ENCODE measurements around the gene UBE2D4.

Gene UBE2D4

DNA sequence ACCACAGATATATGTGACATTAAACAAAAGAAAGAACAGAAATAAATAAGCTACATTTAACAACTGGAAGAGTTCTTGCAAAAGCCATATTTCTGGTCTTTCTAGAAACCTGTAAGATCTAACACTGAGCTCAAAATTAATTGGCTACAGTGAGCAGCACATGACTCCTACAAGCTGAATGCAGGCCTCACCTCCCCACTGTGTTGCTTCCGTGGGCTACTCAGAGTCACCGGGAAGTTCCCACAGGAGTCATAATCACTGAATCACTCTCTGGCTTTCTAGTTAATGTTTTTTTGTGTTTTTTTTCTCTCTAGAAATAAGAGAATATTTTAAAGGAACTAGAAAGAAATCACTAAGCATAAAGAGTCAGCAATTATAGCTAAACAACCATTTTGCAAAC lies 46.8 kb upstream of the UBE2D4 start:
- CTCF ChIA-PET = interaction anchor here (0.6 kb wide), 3 partner anchors 12 to 149 kb away, joined by 3 read pairs; no protein-coding TSS in a partner anchor
- POLR2A ChIA-PET = interaction anchor here (0.5 to 1.6 kb wide), 2 partner anchors 11 to 15 kb away, joined by 3 to 7 read pairs; partner anchors contain the start of gene MRPS24

DNA sequence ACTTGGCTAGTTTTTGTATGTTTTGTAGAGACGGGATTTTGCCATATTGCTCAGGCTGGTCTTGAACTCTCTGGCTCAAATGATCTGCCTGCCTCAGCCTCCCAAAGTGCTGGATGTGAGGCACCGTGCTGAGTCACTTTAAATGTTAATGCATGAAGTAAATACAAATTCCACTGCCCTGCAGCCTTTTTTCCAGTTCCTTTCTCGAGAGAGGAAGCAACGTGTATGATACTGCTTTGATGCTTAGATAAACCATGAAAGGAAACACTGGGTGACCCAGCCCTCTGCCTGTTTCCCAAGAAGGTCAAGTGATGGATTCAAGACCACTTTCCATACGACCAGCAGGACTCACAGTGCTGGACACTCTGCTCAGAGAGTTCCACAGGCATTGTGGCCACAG lies 45.6 kb upstream of the UBE2D4 start:
- no peak for TF ChIP-seq NFRKB (IDR thresholded peaks at IDR 0.05)
- TF ChIP-seq FOXM1 (IDR thresholded peaks at IDR 0.05; ENCODE audit: borderline replicate concordance) = no peak
- no peak for TF ChIP-seq HDGF (IDR thresholded peaks at IDR 0.05; ENCODE audit: borderline replicate concordance)
- TF ChIP-seq ELF4 (IDR thresholded peaks at IDR 0.05) = no peak
- no peak for TF ChIP-seq SP1 (IDR thresholded peaks at IDR 0.05)
- TF ChIP-seq, protein P1, sequence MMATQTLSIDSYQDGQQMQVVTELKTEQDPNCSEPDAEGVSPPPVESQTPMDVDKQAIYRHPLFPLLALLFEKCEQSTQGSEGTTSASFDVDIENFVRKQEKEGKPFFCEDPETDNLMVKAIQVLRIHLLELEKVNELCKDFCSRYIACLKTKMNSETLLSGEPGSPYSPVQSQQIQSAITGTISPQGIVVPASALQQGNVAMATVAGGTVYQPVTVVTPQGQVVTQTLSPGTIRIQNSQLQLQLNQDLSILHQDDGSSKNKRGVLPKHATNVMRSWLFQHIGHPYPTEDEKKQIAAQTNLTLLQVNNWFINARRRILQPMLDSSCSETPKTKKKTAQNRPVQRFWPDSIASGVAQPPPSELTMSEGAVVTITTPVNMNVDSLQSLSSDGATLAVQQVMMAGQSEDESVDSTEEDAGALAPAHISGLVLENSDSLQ (IDR thresholded peaks at IDR 0.05) = no peak
- no peak for TF ChIP-seq CTBP1 (IDR thresholded peaks at IDR 0.05; ENCODE audit: borderline replicate concordance)
- TF ChIP-seq FOXK2 (IDR thresholded peaks at IDR 0.05) = no peak
- TF ChIP-seq ZNF384 (IDR thresholded peaks at IDR 0.05) = no peak
- TF ChIP-seq L3MBTL2 (conservative IDR thresholded peaks at IDR 0.05) = no peak
- TF ChIP-seq LEF1 (IDR thresholded peaks at IDR 0.05; ENCODE audit: borderline replicate concordance) = no peak
- TF ChIP-seq BHLHE40 (IDR thresholded peaks at IDR 0.05; ENCODE audit: borderline replicate concordance) = no peak
- TF ChIP-seq TARDBP (IDR thresholded peaks at IDR 0.05) = no peak
- TF ChIP-seq SUZ12 (IDR thresholded peaks at IDR 0.05) = no peak
- TF ChIP-seq FOXA1 (IDR thresholded peaks at IDR 0.05) = no peak
- TF ChIP-seq ARNT (IDR thresholded peaks at IDR 0.05) = no peak
- ChIA-PET CTCF (no interaction called here), POLR2A (interaction anchor here (1.6 kb wide), 1 partner anchor 12 kb away, joined by 7 read pairs; the partner anchor contains the start of gene MRPS24)
- no peak for DNase-seq (ENCODE audit: extremely low spot score)

More for the DNA sequence above, 46.8 kb upstream of the UBE2D4 start:
- TF ChIP-seq BHLHE40 (IDR thresholded peaks at IDR 0.05; ENCODE audit: borderline replicate concordance) (no peak), FOXM1 (IDR thresholded peaks at IDR 0.05; ENCODE audit: borderline replicate concordance) (no peak), HDGF (IDR thresholded peaks at IDR 0.05; ENCODE audit: borderline replicate concordance) (no peak), LEF1 (IDR thresholded peaks at IDR 0.05; ENCODE audit: borderline replicate concordance) (no peak), SUZ12 (IDR thresholded peaks at IDR 0.05) (no peak)
- no peak for DNase-seq (ENCODE audit: extremely low spot score)

DNA sequence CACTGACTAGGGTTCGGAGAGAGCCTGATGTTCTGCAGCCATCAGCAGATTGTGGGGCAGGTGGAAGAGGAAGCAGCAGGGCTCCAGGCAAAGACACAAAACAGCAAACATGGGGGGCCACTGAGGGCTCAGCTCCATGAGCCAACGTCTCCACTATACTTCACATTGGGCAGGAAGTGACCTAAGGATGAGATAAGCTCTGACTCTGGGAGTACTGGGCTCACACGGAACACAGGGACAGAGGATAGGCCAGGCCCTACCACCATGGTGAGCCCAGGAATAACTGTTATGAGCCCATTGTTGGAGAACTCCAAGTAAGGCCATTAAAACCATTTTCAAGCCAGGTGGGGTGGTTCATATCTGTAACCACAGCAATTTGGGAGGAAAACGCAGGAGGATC lies 42.0 kb upstream of the UBE2D4 start:
- no peak for DNase-seq (ENCODE audit: extremely low spot score)
- POLR2A ChIA-PET = interaction anchor here (0.8 to 2.2 kb wide), 2 partner anchors 15 to 42 kb away, joined by 4 to 10 read pairs; partner anchors contain the start of genes MRPS24 and UBE2D4
- CTCF ChIA-PET = no interaction called here
- TF ChIP-seq NFRKB (IDR thresholded peaks at IDR 0.05) (no peak), ZNF384 (IDR thresholded peaks at IDR 0.05) (no peak), FOXM1 (IDR thresholded peaks at IDR 0.05; ENCODE audit: borderline replicate concordance) (no peak), SP1 (IDR thresholded peaks at IDR 0.05) (no peak), CTBP1 (IDR thresholded peaks at IDR 0.05; ENCODE audit: borderline replicate concordance) (no peak), ARNT (IDR thresholded peaks at IDR 0.05) (no peak), TARDBP (IDR thresholded peaks at IDR 0.05) (no peak), FOXK2 (IDR thresholded peaks at IDR 0.05) (no peak), ELF4 (IDR thresholded peaks at IDR 0.05) (no peak)

DNA sequence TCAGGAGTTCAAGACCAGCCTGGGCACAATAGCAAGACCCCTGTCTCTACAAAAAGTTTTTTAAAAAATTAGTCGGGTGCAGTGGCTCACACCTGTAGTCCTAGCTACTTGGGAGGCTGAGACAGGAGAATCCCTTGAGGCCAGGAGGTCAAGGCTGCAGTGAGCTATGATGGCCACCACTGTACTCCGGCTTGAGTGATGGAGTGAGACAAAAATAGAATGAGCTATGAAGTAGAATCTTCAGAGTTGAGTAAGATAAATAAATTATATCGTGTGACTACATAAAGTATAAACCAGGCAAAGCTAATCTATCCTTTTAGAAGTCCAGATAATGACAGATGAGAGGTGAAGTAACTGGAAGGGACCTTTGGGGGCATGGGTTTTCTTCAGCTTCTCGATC lies 41.6 kb upstream of the UBE2D4 start:
- POLR2A ChIA-PET = interaction anchor here (0.8 to 2.2 kb wide), 3 partner anchors 10 to 42 kb away, joined by 3 to 10 read pairs (median 4); partner anchors contain the start of genes MRPS24 and UBE2D4
- CTCF ChIA-PET = no interaction called here
- TF ChIP-seq FOXK2 (IDR thresholded peaks at IDR 0.05) (no peak), LEF1 (IDR thresholded peaks at IDR 0.05; ENCODE audit: borderline replicate concordance) (no peak), ZNF384 (IDR thresholded peaks at IDR 0.05) (no peak), HDGF (IDR thresholded peaks at IDR 0.05; ENCODE audit: borderline replicate concordance) (no peak), CTBP1 (IDR thresholded peaks at IDR 0.05; ENCODE audit: borderline replicate concordance) (no peak), SP1 (IDR thresholded peaks at IDR 0.05) (no peak), L3MBTL2 (conservative IDR thresholded peaks at IDR 0.05) (no peak)
- TF ChIP-seq, protein P1 (IDR thresholded peaks at IDR 0.05) = no peak
- no peak for DNase-seq (ENCODE audit: extremely low spot score)

DNA sequence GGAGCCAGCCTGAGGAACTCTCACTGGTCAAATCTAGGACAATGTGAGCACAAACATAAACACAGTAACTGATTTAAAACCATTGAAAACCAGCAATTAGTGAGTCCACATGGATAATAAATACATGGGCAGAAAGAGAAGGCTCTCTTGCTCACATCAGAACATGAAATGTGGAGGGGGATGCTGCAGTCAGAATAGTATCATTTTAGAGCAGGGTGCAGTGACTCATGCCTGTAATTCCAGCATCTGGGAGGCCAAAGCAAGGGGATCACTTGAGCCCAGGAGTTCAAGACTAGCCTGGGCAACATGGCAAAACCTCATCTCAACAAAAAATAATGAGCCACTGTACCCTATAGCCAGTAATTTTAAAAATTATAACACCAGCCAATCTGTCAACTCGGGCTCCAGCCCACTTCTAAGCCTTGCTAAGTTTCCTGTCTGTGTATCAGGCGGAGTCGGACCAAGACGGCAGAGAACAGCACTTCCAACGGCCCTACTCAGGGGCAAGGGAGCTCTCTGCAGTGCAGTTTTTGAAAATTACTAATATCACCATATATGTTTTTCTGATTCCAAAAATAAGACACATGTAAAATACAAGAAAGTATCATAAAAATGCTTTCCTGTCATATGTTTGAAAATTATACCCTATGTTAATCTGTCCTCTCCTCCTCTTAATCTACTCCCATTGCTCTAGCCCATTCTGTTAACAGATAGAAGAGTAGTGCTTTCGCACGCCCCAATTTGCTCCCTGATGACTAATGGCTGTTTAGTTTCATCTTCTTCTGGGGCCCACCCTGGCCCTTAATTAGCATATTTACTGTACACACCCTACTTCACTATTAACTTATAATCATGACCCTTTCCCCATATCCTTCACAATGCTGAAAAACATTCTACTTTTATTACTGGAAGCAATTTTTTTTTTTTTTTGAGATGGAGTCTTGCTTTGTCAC lies 37.0 kb upstream of the UBE2D4 start:
- TF ChIP-seq FOXA1 (IDR thresholded peaks at IDR 0.05) = no peak
- no peak for TF ChIP-seq FOXK2 (IDR thresholded peaks at IDR 0.05)
- TF ChIP-seq SP1 (IDR thresholded peaks at IDR 0.05) = no peak
- TF ChIP-seq LEF1 (IDR thresholded peaks at IDR 0.05; ENCODE audit: borderline replicate concordance) = no peak
- no peak for TF ChIP-seq NFRKB (IDR thresholded peaks at IDR 0.05)
- TF ChIP-seq ELF4 (IDR thresholded peaks at IDR 0.05) = no peak
- POLR2A ChIA-PET = no interaction called here
- CTCF ChIA-PET = no interaction called here

DNA sequence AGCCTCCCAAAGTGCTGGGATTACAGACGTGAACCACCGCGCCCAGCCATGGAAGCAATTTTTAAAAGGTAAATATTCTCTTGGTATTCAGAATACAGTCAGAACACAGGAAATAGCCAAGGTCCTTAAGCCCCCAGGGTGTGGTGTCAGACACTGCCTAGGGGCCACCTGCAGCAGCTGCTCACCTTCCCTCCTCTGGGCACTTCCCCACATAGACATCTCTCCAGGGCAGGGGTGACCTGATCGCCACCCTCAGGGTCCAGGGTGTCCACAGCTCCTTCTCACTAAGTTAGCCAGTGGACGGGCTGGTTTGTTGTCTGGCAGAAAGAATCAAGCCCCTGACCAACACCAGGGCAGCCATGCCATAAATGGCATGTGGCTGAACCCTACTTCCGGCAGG lies 35.8 kb upstream of the UBE2D4 start:
- POLR2A ChIA-PET = interaction anchor here (1.9 kb wide), 1 partner anchor 21 kb away, joined by 6 read pairs; the partner anchor contains the start of gene MRPS24
- no peak for DNase-seq (ENCODE audit: extremely low spot score)

More for the DNA sequence above, 37.0 kb upstream of the UBE2D4 start:
- no peak for DNase-seq (ENCODE audit: extremely low spot score)

More for the DNA sequence above, 35.8 kb upstream of the UBE2D4 start:
- no peak for TF ChIP-seq L3MBTL2 (conservative IDR thresholded peaks at IDR 0.05)
- TF ChIP-seq, protein P1 (IDR thresholded peaks at IDR 0.05) = no peak
- TF ChIP-seq HDGF (IDR thresholded peaks at IDR 0.05; ENCODE audit: borderline replicate concordance) = no peak
- TF ChIP-seq SP1 (IDR thresholded peaks at IDR 0.05) = no peak
- no peak for TF ChIP-seq FOXK2 (IDR thresholded peaks at IDR 0.05)
- no peak for TF ChIP-seq LEF1 (IDR thresholded peaks at IDR 0.05; ENCODE audit: borderline replicate concordance)
- TF ChIP-seq NFRKB (IDR thresholded peaks at IDR 0.05) = no peak
- no peak for TF ChIP-seq ELF4 (IDR thresholded peaks at IDR 0.05)
- TF ChIP-seq TARDBP (IDR thresholded peaks at IDR 0.05) = no peak
- TF ChIP-seq CTBP1 (IDR thresholded peaks at IDR 0.05; ENCODE audit: borderline replicate concordance) = no peak
- TF ChIP-seq ZNF384 (IDR thresholded peaks at IDR 0.05) = no peak
- no peak for TF ChIP-seq FOXM1 (IDR thresholded peaks at IDR 0.05; ENCODE audit: borderline replicate concordance)
- TF ChIP-seq FOXA1 (IDR thresholded peaks at IDR 0.05) = no peak
- CTCF ChIA-PET = no interaction called here
